ENCODE results near the gene MMP15.

DNA sequence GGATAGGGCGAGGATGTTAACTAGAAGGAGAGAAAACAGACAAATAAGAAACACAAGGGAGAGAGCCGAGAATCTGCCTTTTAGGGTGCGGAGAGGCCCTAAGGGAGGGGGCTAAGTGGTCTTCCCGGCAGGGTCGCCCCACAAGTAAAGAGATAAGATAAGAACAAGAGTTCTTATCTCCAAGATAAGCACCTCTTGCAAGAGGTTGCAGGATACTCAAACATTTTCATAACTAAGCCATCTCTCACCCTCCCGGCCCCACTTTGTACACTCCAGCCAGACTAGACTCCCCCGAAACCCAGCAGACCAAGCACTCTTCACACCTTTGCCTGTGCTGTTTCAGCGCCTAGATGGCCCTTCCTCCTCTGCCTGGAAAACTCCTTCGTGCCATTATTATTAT is 39.4 kb upstream of the MMP15 start:
- TF ChIP-seq POLR2A (IDR thresholded peaks at IDR 0.05) (no peak), CTCF (IDR thresholded peaks at IDR 0.05) (no peak)
